ENCODE measurements around the gene ITPRIPL1.

DNA sequence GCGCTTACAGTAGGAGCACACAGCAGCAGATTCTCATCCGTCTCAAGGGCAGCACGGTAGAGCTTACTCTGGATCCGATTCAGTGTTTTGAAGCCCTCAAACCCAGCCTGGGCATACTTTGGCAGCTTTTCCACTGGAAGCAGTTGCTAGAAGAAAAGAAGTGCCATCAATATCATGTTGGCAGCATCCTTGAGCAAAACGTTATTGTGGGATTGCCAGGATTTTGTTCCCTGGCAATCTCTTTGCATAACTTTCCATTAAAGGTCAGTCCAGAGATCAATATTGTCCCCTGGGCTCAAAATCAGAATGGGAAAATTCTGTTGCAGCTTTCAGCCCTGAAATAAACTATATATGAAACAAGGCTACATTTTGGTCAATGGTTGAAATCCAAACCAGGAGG lies 28.2 kb upstream of the ITPRIPL1 start:
- TF ChIP-seq POLR2A (IDR thresholded peaks at IDR 0.05), result no peak
- TF ChIP-seq, protein P1, sequence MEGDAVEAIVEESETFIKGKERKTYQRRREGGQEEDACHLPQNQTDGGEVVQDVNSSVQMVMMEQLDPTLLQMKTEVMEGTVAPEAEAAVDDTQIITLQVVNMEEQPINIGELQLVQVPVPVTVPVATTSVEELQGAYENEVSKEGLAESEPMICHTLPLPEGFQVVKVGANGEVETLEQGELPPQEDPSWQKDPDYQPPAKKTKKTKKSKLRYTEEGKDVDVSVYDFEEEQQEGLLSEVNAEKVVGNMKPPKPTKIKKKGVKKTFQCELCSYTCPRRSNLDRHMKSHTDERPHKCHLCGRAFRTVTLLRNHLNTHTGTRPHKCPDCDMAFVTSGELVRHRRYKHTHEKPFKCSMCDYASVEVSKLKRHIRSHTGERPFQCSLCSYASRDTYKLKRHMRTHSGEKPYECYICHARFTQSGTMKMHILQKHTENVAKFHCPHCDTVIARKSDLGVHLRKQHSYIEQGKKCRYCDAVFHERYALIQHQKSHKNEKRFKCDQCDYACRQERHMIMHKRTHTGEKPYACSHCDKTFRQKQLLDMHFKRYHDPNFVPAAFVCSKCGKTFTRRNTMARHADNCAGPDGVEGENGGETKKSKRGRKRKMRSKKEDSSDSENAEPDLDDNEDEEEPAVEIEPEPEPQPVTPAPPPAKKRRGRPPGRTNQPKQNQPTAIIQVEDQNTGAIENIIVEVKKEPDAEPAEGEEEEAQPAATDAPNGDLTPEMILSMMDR (IDR thresholded peaks at IDR 0.05 in 4 of 5, conservative IDR thresholded peaks at IDR 0.05 in 1 of 5), result no peak

Measured in gastrocnemius medialis (tissue), 4 donors.